PC-3 (cell line): ENCODE data around the gene P2RX4.

Experiments
- EZH2 ChIP-seq: fragments of 300-600 bp; sonication (generic); IDR thresholded peaks from one replicate; pipeline ENCODE4 v1.6.1; 2017; ENCODE audit warnings: antibody characterized with exemption, mild to moderate bottlenecking, low read length; ENCODE audit not compliant: unreplicated experiment
- EZH2phosphoT487 ChIP-seq: fragments of 300-600 bp; sonication (generic); IDR thresholded peaks from 2 replicates; pipeline ENCODE4 v1.6.1; 2018; ENCODE audit warnings: mild to moderate bottlenecking, antibody characterized with exemption, low read length, borderline replicate concordance
- TF ChIP-seq, protein P1 (sequence below): fragments of 300-600 bp; sonication (generic); conservative IDR thresholded peaks from 2 replicates; pipeline ENCODE4 v1.5.1; 2017; ENCODE audit warnings: antibody characterized with exemption, low read depth, mild to moderate bottlenecking, low read length

DNA sequence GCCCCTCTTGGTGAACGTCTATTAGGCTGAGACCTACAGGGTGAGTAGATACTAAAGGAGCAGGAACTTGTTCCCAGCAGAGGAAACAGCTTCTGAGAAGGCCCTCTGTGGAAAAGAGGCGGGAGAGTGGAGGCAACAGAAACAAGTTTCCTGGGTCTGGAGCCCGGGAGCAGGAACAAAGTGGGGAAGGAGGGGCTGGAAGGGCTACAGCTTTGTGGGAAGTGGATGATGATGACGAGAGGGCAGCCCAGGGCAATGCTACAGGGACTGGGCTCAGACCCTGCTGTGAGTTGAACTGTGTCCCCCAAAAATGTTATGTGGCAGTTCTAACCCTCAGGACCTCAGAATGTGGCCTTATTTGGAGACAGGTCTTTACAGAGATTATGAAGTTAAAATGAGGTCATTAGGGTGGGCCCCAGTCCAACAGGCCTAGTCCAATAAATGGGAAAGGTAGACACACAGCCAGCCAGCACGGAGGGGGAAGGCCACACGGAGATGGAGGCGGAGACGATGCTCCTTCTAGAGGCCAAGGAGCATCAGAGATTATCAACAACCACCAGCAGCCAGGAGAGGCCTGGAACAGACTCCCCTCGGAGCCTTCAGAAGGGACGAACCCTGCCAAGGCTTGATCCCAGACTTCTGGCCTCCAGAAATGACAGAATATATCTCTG lies 72.3 kb downstream of the P2RX4 start:
- TF ChIP-seq, protein P1, sequence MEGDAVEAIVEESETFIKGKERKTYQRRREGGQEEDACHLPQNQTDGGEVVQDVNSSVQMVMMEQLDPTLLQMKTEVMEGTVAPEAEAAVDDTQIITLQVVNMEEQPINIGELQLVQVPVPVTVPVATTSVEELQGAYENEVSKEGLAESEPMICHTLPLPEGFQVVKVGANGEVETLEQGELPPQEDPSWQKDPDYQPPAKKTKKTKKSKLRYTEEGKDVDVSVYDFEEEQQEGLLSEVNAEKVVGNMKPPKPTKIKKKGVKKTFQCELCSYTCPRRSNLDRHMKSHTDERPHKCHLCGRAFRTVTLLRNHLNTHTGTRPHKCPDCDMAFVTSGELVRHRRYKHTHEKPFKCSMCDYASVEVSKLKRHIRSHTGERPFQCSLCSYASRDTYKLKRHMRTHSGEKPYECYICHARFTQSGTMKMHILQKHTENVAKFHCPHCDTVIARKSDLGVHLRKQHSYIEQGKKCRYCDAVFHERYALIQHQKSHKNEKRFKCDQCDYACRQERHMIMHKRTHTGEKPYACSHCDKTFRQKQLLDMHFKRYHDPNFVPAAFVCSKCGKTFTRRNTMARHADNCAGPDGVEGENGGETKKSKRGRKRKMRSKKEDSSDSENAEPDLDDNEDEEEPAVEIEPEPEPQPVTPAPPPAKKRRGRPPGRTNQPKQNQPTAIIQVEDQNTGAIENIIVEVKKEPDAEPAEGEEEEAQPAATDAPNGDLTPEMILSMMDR = no peak
- TF ChIP-seq EZH2 (no peak), EZH2phosphoT487 (no peak)
